NCI-H1930 (cell line): Measurements from ENCODE around the gene LRMDA.

ENCODE experiments used
- DNase-seq, 2 experiments: peaks; one replicate each; lab custom pipeline; 2025; lab: John Stamatoyannopoulos, UW

LRMDA gene

DNA sequence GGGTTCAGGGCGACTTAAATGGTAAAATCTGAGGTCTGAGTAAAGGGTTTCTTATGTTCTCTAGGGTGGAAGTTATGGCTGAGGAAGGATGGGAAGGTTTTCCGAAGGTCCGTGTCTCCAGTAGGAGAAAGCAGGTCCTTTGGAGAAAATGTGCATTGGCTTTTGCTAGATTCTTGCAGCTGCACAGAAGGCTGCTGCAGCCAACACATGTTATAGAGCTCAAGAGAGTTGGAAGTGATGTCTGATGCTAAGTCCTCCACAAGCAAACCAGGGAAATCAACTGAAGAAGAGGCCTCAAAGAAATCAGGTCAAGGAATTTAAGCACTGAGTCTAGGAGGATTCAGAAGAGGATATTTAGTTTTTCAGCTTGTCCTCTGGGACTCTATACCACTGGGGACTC is 404.6 kb downstream of the LRMDA start:
- no peak for DNase-seq

DNA sequence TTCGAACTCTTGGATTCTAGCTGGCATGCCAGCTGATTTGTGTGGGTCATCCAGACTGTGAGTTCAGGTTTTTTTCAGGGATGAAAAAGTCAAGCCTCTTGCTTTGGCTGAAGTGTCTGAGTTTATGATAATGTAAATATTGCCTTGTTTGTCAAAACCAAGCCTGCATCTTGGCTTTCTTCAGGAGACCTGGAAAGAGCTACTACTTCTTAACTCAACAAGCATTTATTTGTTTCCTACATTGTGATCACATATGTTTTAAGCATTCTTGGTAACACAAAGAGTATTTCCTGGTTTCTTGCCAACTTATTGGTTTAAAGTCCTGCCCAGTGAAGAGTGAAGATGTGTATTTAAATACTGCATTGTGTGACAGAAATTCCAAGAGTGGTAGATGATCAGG is 407.1 kb downstream of the LRMDA start:
- DNase-seq = no peak

DNA sequence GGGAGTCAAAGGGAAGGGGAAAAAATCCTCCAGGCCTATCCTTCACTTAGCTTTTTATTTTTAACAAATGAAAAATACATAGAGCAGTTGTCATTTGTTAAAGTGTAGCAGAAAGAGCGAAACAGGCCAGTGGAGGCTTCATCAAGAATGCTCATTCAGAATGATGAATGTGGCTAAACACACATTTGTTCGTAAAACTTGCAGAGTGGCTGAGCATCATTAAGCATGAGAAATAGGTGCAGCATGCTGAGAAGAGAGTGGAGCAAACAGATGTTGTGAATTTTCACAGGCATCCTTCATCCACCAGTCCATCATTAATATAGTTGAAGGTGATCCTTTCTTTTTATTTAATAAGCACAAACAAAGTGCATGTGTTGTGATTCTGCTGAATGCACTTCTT is 407.6 kb downstream of the LRMDA start:
- DNase-seq = no peak

DNA sequence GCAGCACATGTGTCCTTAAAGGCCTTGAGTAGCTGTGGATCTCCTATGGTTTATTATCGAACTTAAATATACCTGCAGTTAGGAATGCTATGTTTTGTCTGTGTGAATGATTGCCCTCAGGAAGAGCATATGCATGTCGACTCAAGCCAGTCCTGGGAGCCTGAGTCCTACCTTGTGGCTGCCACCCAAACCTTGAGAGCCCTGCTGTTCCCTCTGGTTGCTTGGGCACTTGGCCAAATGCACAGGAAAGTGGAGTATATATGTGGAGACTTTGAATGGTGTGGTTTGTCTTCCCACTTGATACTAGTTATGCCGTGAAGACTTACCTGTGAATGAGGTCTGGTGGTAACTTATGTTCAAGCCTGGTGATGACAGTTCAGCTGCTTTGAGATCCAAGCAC is 409.8 kb downstream of the LRMDA start:
- DNase-seq = no peak

DNA sequence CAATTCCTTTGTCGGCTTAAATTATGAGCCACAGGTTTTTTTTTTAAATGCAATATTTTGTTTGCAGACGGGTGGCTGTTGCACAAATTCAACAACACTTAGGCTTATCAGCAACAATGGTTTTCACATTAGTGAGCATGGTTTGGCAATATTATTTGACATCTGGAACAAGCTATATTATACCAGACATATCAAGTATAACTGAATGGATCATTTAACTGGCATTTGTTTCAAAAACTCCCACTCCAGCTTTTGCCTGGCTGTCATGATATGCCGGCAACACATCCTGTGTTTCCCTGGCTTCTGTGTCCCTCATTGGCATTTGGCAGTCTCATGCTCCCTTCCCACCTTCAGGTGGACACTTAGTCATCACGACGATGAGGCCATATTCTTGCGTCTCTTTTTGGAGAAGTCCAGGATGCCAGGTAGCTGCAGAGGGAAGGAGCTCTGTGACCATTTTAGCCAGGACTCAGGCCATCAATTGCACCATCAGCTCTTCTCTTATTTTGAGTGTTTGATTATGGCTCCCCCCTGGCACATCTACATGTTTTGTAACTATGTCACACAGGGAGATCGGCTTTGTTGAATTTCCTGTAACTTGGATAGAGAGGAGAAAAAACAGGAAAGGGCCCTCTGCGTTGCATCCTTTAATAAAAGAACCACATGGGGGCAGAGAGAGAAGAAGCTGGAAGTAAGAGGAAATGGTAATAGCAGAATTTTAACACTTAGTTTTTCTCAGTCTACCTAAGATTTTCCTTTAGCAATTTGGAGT is 413.9 kb downstream of the LRMDA start:
- no peak for DNase-seq

DNA sequence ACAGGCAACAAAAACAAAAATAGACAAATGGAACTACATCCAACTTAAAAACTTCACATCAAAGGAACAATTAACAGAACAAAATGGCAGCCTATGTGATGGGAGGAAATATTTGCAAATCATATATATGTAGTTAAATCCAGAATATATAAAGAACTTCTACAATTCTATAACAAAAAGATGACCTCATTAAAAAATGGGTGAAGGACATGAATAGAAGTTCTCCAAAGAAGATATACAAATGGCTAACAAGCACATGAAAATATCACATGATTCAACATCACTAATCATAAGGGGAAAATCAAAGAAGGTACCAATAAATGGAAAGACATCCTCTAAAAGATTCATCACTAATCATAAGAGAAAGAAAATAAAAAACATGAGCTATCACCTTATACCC is 416.1 kb downstream of the LRMDA start:
- DNase-seq = no peak

DNA sequence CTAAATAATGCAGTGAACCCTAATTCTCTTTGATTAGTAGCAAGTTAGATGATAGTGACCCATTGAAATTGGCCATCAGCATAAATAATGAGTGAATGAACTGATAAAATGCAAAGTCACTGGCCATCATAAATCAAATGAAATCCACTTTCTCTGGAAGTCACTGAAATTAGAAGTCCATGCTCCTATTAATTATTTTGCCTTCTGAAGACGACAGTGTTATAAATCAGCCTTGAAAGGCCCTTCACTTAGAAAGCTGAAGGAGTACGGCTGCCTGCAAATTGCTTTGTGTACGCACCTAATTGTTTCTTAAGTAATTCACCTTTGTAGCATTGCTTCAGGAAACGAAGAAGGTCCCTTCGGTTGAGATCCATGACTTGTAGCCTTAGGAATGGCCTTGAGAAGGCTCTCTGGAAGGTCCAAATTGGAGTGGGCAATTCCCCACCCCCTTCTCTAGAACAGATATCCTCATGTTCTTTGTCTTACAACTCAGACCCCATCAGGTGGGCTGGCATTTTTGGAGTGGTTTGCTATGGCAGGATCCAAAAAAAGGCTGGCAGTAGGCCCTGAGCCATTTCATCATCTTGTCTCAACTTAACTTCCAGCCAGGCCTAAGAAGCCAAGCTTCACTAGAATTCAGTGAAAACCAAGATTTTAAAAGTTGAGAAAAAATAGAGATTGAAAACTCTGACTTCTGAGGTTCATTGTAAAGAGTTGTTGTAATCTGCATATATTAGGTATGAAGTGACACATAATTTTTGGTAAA is 420.3 kb downstream of the LRMDA start:
- DNase-seq = no peak

DNA sequence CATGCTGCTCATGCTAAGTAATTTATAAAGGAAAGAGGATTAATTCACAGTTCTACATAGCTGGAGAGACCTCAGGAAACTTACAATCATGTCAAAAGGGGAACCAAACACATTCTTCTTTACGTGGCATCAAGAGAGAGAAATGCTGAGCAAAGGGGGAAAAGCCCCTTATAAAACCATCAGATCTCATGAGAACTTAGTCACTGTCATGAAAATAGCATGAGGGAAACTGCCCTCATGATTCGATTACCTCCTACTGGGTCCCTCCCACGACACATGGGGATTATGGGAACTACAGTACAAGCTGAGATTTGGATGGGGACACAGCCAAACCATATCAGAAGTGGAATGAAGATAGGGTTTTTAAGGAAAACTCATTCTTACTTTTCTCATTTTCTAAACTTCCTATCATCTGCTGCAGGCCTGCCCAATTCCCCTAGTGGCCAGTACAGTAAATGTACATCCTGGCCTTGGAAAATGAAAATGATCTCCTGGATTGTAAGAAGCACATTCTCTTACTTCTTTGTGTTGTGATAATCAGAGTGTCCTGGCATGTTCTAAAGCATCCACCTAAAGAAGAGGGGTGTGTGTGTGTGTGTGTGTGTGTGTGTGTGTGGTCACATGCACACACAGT is 421.5 kb downstream of the LRMDA start:
- no peak for DNase-seq

DNA sequence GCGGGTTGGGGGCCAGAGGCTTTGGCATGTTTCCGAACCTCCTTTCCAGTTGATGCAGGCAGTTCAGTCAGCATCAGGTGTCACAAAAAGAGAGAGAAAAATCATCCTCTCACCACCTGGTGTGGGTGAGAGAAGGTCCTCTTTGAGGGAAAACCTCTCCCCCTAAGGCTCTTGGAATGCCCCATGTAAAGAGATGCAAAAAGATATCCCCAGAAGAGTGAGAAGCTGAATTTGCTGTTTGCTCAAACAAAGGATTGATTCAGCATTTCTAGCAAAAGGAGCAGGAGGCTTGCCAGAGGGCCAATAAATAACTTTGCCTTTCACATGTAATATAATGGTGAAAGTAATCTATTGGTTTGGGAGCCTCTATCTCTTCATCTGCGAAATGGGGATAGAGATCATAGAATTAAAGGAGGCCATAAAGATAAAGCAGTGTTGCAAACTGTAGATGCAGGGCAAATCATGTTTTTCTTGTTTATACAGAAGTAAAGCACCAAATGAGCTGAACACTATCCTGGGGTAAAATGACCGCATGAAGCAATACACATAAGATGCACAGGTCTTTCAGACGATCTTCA is 425.9 kb downstream of the LRMDA start:
- no peak for DNase-seq

DNA sequence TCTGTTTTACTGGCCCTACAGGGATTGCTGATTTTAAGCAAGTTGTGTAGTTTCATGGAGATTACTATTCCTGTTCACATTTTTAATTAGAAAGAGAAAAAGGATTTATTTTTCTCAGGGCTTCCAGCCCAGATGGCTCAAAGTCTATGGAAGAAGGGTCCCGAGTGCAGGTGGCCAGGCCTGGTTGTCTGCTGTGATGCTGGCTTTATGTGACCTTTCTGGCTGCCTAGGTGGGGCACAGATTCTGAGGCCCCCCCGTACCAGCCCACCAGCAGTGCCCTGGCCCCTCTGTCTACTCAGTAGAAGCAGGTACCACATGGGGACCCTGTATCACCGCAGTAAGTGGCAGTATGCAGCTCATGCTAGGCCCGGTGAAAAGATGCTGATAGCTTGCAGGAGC is 426.5 kb downstream of the LRMDA start:
- no peak for DNase-seq

DNA sequence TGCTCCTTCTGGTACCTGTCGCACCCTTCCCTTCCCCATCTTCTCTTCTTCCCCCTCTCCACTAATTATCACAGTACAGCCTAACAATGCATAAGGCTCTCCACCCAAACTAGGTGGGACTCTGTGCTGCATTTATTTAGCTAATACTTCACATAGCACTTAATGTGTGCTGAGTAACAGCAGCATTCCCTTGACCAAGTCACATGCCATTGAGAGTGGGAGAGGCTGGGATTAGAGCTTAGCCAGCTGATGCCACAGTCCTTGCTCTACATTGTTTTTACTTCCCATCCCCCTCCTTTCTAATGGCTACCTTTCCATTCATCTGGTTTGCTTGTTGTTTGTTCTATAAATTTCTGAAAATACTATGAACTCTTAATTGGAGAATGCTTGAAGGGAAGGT is 426.9 kb downstream of the LRMDA start:
- no peak for DNase-seq

DNA sequence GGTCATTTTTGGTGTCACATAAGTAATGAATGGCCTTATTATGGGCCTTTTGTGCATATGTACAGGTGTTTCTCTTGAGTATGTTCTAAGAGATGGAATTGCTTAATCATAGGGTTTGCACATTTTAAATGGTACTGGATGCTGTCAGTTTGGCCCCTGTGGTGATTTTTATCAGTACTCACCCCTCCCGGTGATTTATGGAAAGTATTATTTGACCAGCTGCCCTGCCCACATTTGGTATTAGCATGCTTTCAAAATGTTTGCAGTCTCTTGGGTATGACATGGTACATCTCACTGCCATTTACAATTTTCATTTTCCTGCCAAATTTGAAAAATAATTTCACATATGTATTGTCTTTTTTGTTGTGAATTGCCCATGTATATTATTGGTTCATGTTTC is 427.7 kb downstream of the LRMDA start:
- DNase-seq = no peak

DNA sequence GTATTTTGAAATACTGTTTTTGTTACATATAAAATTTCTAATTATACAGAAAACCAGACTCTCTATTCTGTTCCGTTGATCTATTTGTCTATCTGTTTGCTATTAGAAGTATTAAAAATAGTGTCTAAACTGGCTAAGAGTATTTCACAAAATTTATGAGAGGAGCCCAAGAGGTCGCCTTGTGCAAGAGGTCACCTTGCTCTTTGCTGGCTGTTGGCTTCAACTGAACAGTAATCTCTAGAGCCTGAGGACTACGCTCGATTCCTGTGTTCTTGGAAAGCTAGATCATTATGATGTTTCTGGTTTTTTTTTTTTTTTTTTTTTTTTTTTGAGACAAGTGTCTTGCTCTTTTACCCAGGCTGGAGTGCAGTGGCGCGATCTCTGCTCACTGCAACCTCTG is 428.6 kb downstream of the LRMDA start:
- DNase-seq = no peak

DNA sequence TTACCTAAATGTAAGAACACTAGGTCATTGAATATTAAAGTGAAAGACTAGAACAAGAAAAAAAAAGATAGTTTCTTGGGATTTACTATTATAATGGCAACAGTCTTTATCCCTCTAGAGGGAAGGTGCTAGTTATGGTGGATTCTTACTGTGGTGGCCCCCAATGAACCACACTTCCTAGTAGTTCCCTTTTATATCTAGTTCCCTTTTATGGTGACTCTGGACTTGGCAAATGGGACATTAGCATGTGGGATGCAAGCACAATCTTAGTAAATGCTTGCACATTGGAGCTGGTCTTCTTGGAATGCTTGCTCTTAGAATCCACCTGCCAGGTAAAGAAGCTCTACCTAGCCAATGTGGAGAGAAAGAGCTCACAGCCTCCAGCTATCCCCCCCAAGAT is 430.2 kb downstream of the LRMDA start:
- no peak for DNase-seq

DNA sequence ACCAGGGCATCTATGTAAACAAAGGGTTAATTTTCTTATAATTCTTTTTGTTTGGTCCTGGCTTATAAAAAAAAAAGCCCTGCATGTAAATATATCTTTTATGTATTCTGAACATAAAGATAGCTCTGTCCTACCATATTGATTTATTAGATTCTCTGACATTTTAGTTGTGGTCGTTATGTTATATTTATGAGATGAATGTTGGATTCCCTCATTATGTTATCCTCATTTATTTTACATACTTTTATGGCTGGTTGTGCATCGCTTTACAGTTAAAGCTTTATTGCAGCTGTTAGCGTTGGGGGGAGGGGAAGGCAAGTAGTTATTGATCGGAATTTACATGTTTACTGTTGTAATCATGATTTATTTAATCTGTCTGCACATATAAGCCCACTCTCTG is 431.5 kb downstream of the LRMDA start:
- DNase-seq = no peak

DNA sequence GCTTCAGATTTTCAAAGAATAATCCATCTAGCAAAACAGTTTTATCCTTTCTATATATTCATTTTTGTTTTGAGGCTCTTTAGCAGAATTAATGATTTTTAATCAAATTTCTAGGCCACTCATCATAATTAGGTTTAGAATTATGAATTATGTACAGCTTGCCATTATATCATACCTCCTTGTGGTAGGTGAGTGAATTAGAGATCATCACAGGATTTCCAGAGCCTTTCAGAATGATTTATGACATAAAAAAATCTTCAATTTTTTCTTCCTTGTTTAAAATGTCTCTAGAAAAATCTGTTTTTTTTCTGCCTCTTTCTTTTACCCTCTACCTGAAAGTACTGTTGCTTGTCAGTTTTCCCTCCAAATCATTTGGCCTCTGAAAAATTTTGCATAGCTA is 433.3 kb downstream of the LRMDA start:
- no peak for DNase-seq

DNA sequence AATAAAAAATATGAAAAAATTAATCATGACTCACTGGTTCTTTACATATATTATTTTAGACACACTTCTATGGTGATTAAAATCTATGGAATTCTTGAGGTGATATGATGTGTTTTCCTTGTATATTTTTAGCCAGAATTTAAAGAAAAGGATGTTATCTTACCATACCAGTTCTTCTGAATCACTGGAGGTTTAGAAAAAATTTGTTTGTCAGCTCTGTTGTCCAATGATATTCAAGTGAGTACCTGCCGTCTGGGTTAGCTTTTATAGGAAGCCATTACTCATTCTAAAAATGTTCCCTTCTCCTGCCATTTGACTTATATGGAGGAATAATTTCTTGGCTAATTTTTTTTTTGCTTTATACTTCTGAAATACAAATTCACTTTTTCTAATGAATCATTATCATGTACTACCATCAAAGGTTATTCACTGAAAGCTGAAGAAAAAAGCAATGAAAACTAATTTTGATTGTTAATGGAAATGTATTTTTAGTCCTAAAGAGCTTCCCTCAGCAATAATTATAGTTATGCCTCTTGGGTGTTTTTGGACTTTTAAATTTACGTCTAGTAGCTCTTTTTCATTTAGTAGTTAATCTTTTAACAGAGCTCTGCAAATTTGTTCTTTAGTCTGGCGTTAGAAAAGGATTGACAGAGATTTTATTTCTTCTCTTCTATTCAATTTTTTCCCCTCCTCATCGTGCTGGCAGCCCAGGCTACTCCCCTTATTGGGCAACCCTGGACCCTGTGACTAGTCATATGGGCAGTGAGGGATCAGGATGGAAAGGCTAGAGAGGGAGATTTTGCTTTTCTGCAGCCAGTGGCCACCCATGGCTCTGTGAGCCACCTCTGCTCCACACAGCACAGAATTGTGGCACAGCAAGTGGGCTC is 434.2 kb downstream of the LRMDA start:
- no peak for DNase-seq

DNA sequence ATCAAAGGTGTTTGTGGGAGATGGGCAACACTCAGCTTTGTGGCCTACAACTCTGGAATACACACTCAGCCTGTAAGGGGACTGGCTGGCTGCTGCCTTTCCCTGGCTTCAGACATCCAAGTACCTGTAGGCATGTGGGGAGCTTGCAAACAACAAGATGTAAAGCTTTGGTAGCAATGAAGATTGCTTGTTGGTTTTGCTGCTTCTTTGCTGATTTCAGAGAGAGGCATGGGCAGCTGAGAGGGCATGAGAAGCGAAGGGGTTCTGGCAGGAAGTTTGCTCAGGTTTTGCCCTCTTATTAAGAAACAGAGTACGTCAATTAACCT is 434.8 kb downstream of the LRMDA start:
- DNase-seq = no peak

DNA sequence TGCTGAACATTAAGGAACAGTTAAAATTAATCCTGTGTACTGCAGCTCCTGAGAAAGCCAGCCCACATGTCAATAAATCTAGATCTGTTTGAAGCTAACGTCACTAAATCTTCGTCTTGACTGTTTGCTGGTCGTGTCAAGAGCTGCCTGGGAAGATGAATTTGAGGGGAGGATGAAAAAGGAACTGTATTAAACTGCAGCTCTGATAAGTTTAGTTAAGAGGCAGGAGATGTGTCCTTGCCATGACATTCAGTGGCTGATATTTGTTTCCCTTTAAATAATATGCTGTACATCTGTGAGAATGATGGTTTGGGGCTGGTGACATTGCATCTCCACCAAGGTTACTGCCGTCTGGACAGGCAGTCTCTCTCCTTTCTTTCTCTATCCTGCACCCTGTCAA is 435.3 kb downstream of the LRMDA start:
- no peak for DNase-seq

DNA sequence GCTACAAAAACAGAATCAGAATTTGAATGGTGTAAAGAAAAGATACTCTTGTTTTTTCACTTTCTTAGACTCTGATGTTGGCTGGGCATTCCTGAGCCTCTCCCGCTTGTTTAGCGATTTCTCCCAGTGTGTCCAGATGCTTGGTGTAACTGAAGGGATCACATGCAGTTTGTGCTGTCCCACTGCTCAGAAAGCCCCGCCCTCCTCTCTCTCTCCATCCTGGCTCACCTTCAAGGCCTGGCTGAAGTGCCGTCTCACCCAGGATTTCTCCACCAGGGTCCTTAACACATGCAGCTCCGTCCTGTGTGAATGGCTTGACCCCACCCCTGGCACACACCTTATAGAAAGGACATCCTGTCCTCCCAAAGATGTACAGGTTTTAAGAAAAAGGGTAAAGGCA is 437.1 kb downstream of the LRMDA start:
- DNase-seq = no peak

DNA sequence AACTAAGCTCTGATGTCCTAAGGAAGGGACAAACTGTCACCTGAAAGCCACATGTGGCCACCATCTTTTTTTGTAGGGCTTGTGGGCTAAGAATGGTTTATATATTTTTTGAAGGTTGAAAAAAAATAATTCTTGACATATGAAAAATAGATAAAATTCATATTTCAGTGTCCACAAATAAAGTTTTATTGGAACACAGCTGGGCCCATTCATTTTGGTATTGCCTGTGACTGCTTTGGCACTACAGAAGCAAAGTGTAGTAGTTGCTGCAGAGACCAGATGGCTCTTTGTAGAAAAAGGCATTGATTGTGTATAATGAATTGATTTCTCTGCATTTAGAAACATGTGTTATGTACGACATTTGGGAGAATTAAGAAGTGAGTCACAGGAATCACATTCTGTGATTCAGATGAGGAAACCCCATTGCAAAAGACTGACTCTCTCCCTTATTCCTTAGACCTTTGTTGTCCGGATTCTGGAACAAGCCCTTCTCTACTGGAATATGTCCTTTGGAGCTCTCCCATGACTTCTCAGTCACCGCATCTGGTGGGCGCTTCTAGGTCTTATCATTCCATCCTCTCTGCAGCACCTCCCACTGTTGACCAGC is 438.7 kb downstream of the LRMDA start:
- no peak for DNase-seq

DNA sequence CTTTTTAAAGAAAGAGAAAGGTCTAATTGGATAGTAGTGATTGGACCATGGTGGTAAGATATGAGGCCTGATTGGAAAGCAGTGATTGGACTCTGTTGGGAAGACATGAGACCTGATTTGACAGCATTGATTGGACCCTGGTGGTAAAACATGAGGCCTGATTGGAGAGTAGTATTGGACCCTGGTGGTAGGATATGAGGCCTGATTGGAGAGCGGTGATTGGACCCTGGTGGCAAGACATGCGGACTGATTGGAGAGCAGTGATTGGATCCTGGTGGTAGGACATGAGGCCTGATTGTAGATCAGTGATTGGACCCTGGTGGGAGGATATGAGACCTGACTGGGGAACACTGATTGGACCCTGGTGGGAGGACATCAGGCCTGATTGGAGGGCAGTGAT is 444.3 kb downstream of the LRMDA start:
- no peak for DNase-seq
